NB4 (cell line): Measurements from ENCODE around the gene AFF3.
"Not testable (repeated sequence)": the region's sequence is repeated elsewhere in the genome, so short reads cannot be mapped to it uniquely, and the experiment has no call there.

Experiments
- CTCF ChIP-seq: IDR thresholded peaks from one replicate; pipeline ENCODE4 v1.5.1; 2012; ENCODE audit warnings: low read depth, low read length
- POLR2A ChIP-seq: IDR thresholded peaks from 2 replicates; pipeline ENCODE4 v1.6.1; 2011; ENCODE audit warnings: mild to moderate bottlenecking; ENCODE audit not compliant: insufficient read length; ENCODE audit errors: extremely low read depth

- not testable (repeated sequence) for TF ChIP-seq CTCF, POLR2A
These were observed 407.1 kb downstream of the AFF3 start for GRCh38 chr2:99735314-99735713.
